Vagina (tissue), 2 donors: Measurements from ENCODE around the gene IL1RAPL1. TPM values are rescaled to one million over a fixed set of nuclear protein-coding genes. Genes with fewer than 3 reads are reported as not detected.

Experiments
- DNase-seq, 2 donors: peaks; one replicate each; pipeline ENCODE4 v3.0.0-alpha.2; 2017; ENCODE audit errors: extremely low spot score in 2 of 2
- H3K27ac ChIP-seq: fragments of 200-600 bp; sonication (generic); one replicate; pipeline ENCODE4 v1.5.1; 2019
- H3K27me3 ChIP-seq: fragments of 200-600 bp; sonication (generic); one replicate; pipeline ENCODE4 v1.5.1; 2019
- H3K36me3 ChIP-seq, 2 donors: fragments of 200-600 bp; sonication (generic); one replicate each; pipeline ENCODE4 v1.5.1; 2017 to 2019
- H3K4me1 ChIP-seq: fragments of 200-600 bp; sonication (generic); one replicate; pipeline ENCODE4 v1.5.1; 2019
- H3K4me3 ChIP-seq, 2 donors: fragments of 200-600 bp; sonication (generic); 1 replicate in 1 of 2; 2 replicates in 1 of 2; pipeline ENCODE4 v1.5.1; 2016 to 2019
- H3K9me3 ChIP-seq: fragments of 200-600 bp; sonication (generic); one replicate; pipeline ENCODE4 v1.5.1; 2019
- CTCF ChIP-seq, 3 experiments: fragments of 450-650 bp in 2 of 3; fragments of 200-600 bp in 1 of 3; sonication (generic) in 1 of 3; IDR thresholded peaks; one replicate each; pipeline ENCODE4 v1.5.1; 2017 to 2019; ENCODE audit warnings: antibody characterized with exemption in 3 of 3, mild to moderate bottlenecking in 2 of 3, moderate library complexity in 2 of 3
- POLR2A ChIP-seq, 2 donors: fragments of 450-650 bp; IDR thresholded peaks; one replicate each; pipeline ENCODE4 v1.6.1; 2017; ENCODE audit warnings: antibody characterized with exemption in 2 of 2, mild to moderate bottlenecking in 2 of 2, moderate library complexity in 2 of 2
- POLR2AphosphoS5 ChIP-seq, 2 donors: sonication (generic); formaldehyde crosslinking; IDR thresholded peaks; one replicate each; pipeline ENCODE4 v1.9.0; 2017; ENCODE audit warnings: antibody characterized with exemption in 2 of 2, mild to moderate bottlenecking in 2 of 2, low read depth in 1 of 2; ENCODE audit not compliant: insufficient read depth in 1 of 2
- intact Hi-C: fragments of 100-400 bp; cut with DNase I; formaldehyde crosslinking; loops from one replicate; pipeline ENCODE4 v1.15.1; 2023
- total RNA-seq: library from RNA; depleted of rRNA; stranded (reverse); fragments of >200 nt; gene quantifications from one replicate; pipeline ENCODE4 v1.2.3, GENCODE V29; 2016

Gene IL1RAPL1
- total RNA-seq, 1 donor from 2014 or later, result not detected

- DNase-seq, result no peak
- H3K36me3 ChIP-seq, result no peaks in the 10 kb centered on the region
- intact Hi-C loops, result no loop called here
- H3K9me3 ChIP-seq, result no peaks in the 10 kb centered on the region
- no peak overlapping the region for H3K4me3 ChIP-seq
- no peak for TF ChIP-seq POLR2AphosphoS5 (IDR thresholded peaks at IDR 0.05; ENCODE audit: insufficient read depth in 1 of 2, low read depth in 1 of 2)
- no peak for TF ChIP-seq POLR2A (IDR thresholded peaks at IDR 0.05)
- no peak for TF ChIP-seq CTCF (IDR thresholded peaks at IDR 0.05)
- no peaks in the 10 kb centered on the region for H3K27me3 ChIP-seq
- no peak overlapping the region for H3K27ac ChIP-seq
- H3K4me1 ChIP-seq, result no peaks in the 10 kb centered on the region
Observed at GRCh38 chrX:29044423-29045184, 457.4 kb downstream of the IL1RAPL1 start.

GRCh38 chrX:29065477-29065876 is 478.2 kb downstream of the IL1RAPL1 start:
- DNase-seq, result no peak
- intact Hi-C loops, result no loop called here
- Histone ChIP-seq H3K27ac (no peak overlapping the region), H3K4me1 (no peaks in the 10 kb centered on the region), H3K36me3 (no peaks in the 10 kb centered on the region), H3K27me3 (no peaks in the 10 kb centered on the region), H3K9me3 (no peaks in the 10 kb centered on the region), H3K4me3 (no peak overlapping the region)
- TF ChIP-seq CTCF (IDR thresholded peaks at IDR 0.05) (no peak), POLR2A (IDR thresholded peaks at IDR 0.05) (no peak), POLR2AphosphoS5 (IDR thresholded peaks at IDR 0.05; ENCODE audit: insufficient read depth in 1 of 2, low read depth in 1 of 2) (no peak)

DNA sequence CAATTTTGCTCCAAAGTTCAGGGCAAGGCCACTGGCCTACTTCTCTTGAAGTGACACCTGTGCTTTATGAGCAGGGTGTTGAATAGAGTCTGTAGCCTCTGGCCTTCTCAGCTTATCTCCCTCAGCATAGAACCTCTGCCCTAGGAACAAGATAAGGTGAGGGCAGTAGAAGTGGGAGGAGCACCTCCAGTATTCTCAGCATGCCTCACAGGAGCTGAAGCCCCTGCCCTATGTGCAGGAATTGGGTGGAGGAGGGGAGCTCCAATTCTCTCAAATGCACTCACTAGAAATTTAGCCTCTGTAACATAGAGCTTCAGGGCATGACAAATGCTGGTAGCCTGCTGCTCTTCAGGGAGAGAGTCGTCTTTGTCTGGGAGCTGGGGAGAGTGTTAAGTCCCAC is 479.3 kb downstream of the IL1RAPL1 start:
- DNase-seq, result no peak
- Histone ChIP-seq H3K4me3 (no peak overlapping the region), H3K27me3 (no peaks in the 10 kb centered on the region), H3K9me3 (no peaks in the 10 kb centered on the region), H3K4me1 (no peaks in the 10 kb centered on the region), H3K27ac (no peak overlapping the region), H3K36me3 (no peaks in the 10 kb centered on the region)
- intact Hi-C loops, result no loop called here
- TF ChIP-seq POLR2A (IDR thresholded peaks at IDR 0.05) (no peak), POLR2AphosphoS5 (IDR thresholded peaks at IDR 0.05; ENCODE audit: insufficient read depth in 1 of 2, low read depth in 1 of 2) (no peak), CTCF (IDR thresholded peaks at IDR 0.05) (no peak)

DNA sequence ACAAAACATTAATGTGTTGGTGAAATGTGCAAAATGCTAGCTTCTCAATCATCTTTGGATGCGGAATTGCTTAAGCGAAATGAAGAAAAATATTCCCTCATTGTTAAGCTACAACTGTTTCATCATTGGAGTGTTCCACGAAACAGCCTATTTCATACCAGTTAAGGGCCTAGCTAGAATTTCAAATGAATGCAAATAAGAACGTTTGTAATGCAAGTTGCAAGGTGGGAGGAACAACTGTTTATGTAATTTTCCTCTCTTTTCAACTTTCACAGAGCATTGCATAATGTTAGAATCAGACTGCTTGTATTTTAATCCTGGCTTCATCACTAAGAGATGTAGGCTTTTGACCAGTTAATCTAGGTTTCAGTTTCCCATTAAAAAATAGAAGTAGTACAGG is 480.1 kb downstream of the IL1RAPL1 start:
- no peaks in the 10 kb centered on the region for H3K4me1 ChIP-seq
- DNase-seq, result no peak
- no peaks in the 10 kb centered on the region for H3K36me3 ChIP-seq
- no peak overlapping the region for H3K4me3 ChIP-seq
- intact Hi-C loops, result no loop called here
- H3K9me3 ChIP-seq, result no peaks in the 10 kb centered on the region
- TF ChIP-seq CTCF (IDR thresholded peaks at IDR 0.05), result no peak
- TF ChIP-seq POLR2AphosphoS5 (IDR thresholded peaks at IDR 0.05; ENCODE audit: insufficient read depth in 1 of 2, low read depth in 1 of 2), result no peak
- no peak for TF ChIP-seq POLR2A (IDR thresholded peaks at IDR 0.05)
- H3K27ac ChIP-seq, result no peak overlapping the region
- H3K27me3 ChIP-seq, result no peaks in the 10 kb centered on the region

DNA sequence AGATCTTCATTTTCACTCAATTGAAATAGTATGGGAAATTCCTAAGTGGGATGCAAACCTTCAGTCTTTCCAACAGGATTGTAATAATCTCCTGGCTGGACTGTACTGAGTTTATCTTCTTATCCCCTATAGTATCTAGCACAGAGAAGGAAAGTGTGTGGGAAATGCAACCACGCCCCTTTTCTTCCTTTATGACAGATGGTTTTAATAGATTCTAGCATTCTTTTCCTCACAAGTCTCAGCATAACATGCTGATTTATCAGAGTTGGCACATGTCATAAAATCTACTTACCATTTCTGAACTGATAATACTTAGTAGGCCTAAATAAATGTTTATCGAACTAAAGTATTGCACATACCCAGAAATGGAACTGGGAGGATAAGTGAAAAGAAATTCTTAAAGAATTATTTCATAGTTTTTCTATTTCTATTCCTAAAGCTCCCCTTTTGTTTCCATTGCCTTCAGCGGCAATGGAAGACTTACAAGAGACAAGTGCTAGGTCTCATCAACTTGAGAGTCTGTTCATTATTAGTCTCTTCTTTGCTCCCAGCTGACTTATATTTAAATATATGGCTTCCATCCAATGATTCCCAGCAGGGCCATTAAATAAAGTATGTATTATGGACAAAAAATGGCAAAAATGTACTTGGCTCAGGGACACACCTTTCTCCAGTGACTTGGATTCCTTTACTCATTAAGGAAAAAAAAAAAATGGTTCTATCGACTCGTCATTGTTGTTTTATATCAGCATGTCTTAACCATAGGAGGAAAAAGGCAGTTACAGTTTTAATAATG is 484.5 kb downstream of the IL1RAPL1 start:
- no peaks in the 10 kb centered on the region for H3K4me1 ChIP-seq

More for the DNA sequence above, 484.5 kb downstream of the IL1RAPL1 start:
- TF ChIP-seq POLR2AphosphoS5 (IDR thresholded peaks at IDR 0.05; ENCODE audit: insufficient read depth in 1 of 2, low read depth in 1 of 2) (no peak), CTCF (IDR thresholded peaks at IDR 0.05) (no peak), POLR2A (IDR thresholded peaks at IDR 0.05) (no peak)
- Histone ChIP-seq H3K9me3 (no peaks in the 10 kb centered on the region), H3K27me3 (no peaks in the 10 kb centered on the region), H3K27ac (no peak overlapping the region), H3K36me3 (no peaks in the 10 kb centered on the region), H3K4me3 (no peak overlapping the region)
- intact Hi-C loops, result no loop called here
- no peak for DNase-seq
